Left cardiac atrium (tissue), 4 donors: Measurements from ENCODE around the gene CCNG1. TPM values are rescaled to one million over a fixed set of nuclear protein-coding genes. Genes with fewer than 3 reads are reported as not detected.
"Not testable (repeated sequence)": the region's sequence is repeated elsewhere in the genome, so short reads cannot be mapped to it uniquely, and the experiment has no call there.

Experiments used
- ATAC-seq, 2 donors: fragments of 200-7000 bp; cut with Tn5 transposase; one replicate each; pipeline ENCODE4 v1.9.1; 2020; ENCODE audit warnings: mild to moderate bottlenecking in 2 of 2, moderate library complexity in 2 of 2
- DNase-seq: peaks from one replicate; pipeline ENCODE4 v3.0.0-alpha.2; 2020
- intact Hi-C, 2 donors: fragments of 100-400 bp; cut with DNase I; formaldehyde crosslinking; loops; one replicate each; pipeline versions ENCODE4 v1.14.1 to v1.15.1; 2022 to 2023
- total RNA-seq, 2 donors: library from RNA; stranded (reverse); fragmentation: NEBNext Ultra II Directional; extraction: Animal tissue kit (Norgen Biotek cat#: 25700); gene quantifications; one replicate each; pipeline ENCODE4 v1.2.1, GENCODE V29; 2021
- donor health status: DM: no; HTN: yes; CAD: no.
- donor health status: DM: no; HTN: yes; CAD: no; lungs with severe emphysema.
- donor health status: DM: yes; HTN: yes; CAD: no.
- donor health status: Dilated cardiomyopathy.

The CCNG1 gene
- total RNA-seq, 2 donors from 2014 or later = 88.1 to 89.2 TPM

DNA sequence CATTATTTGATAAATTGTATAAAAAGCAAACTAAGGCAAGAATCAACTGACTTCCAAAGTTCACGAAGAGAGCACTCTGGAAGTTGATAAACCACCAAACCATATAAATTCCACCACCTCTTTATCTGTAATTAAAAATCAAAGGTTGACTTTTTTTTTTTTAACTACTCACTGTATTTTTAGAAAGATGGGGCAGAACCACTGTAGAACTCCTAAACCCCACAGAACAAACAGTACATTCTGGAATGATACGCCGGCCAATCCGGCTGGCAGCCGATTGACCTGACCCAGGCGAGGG lies 435 bp upstream of the CCNG1 start:
- ATAC-seq = no peak
- DNase-seq = no peak
- intact Hi-C loops = no loop called here

DNA sequence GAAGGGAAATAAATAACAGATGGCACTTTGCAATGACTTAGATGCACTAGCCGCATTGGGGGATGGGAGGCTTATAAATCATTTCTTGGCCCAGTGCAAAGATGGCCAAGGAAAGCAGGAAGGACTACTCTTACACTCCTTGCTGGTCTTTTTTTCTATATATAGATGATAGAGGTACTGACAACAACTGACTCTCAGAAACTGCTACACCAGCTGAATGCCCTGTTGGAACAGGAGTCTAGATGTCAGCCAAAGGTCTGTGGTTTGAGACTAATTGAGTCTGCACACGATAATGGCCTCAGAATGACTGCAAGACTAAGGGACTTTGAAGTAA lies 1.7 kb downstream of the CCNG1 start:
- no peak for DNase-seq
- intact Hi-C loops = no loop called here
- no peak for ATAC-seq

DNA sequence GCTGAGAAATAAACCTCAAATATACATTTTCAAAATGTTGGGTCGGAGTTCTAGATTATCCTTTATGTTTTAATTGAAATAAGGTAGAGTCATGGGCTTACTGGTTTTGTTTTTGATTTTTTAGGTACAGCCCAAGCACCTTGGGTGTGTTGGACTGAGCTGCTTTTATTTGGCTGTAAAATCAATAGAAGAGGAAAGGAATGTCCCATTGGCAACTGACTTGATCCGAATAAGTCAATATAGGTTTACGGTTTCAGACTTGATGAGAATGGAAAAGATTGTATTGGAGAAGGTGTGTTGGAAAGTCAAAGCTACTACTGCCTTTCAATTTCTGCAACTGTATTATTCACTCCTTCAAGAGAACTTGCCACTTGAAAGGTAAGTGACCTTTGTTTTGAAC lies 3.6 kb downstream of the CCNG1 start:
- ATAC-seq = no peak
- no peak for DNase-seq
- intact Hi-C loops = no loop called here

DNA sequence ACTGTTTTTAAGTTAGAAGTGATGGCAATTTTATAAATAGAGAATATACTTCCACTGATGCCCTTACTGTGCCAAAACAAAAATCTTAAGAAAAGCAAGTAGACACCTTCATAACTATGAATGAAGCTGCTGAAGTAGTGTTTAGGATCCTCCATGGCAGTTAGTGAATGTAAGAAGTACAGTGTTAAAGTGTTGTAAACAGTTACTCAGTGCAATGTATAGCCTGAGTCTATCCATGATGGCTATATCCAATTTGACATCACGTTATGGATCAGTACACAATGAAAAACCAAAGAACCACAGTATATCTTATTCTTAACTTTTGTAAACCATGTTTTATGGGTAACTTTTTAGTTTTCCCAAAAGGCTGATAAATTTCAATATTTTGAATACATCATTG lies 7.1 kb downstream of the CCNG1 start:
- intact Hi-C loops = no loop called here
- DNase-seq = no peak

DNA sequence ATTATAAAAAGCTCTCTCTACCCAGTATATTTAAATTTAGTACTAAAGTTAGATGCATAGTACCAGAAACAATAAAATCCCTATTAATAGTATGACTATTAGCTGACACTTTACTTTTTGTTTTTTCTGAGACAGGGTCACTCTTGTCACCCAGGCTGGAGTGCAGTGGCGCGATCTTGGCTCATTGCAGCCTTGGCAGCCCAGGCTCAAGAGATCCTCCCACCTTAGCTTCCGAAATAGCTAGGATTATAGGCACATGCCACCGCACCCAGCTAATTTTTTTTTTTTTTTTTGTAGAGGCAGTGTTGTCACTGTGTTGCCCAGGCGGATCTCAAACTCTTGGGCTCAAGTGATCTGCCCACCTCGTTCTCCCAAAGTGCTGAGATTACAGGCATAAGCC lies 8.0 kb downstream of the CCNG1 start:
- peak; percentile 44 to 75 for ATAC-seq
- intact Hi-C loops = no loop called here
- no peak for DNase-seq

More for the DNA sequence above, 7.1 kb downstream of the CCNG1 start:
- no peak for ATAC-seq

DNA sequence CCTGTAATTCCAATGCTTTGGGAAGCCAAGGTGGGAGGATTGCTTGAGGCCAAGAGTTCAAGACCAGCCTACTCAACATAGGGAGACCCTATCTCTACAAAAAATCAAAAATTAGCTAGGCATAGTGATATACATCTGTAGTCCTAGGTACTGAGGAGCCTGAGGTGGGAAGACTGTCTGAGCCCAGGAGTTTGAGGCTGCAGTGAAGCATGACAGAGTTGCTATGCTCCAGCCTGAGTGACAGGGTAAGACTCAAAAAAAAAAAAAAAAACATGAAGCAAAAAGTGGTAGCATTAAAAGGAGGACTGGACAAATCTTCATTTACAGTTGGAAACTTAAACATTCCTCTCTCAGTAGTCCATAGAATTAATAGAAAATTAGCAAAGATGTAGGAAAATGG lies 9.8 kb downstream of the CCNG1 start:
- intact Hi-C loops = no loop called here
- no peak for DNase-seq
- ATAC-seq = no peak

DNA sequence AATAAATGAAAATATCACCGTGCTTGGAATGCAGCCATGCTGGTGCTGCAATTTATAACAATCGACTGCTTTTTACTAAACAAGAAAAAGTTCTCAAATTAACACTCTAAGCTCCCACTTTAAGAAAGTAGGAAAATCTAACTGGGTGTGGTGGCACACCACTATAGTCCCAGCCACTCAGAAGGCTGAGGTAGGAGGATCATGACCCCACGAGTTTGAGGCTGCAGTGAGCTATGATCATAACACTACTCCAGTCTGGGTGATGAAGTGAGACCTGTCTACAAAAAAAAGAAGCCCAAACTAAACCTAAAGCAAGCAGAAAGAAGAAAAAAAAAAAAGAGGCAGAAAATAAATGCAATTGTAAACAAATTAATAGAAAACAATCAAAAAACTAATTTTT lies 10.5 kb downstream of the CCNG1 start:
- intact Hi-C loops = no loop called here
- no peak for ATAC-seq
- DNase-seq = no peak

DNA sequence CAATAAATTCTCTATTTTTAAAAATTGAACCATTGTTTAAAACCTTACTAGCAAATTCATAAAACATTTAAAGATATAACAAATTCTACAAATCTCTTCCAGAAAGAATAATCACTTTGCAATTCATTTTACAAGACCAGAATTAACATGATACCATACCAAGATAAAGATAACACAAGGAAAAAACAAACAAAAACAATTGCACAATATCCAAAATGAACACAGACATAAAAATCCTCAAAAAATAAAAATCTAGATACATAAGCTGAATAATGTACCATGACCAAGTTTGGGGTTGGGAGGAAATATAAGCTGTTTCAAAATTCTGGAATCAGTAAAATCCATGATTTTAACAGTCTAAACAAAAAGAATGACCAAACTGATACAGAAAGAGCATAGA lies 11.1 kb downstream of the CCNG1 start:
- DNase-seq (no peak), ATAC-seq (no peak)
- intact Hi-C loops = no loop called here

DNA sequence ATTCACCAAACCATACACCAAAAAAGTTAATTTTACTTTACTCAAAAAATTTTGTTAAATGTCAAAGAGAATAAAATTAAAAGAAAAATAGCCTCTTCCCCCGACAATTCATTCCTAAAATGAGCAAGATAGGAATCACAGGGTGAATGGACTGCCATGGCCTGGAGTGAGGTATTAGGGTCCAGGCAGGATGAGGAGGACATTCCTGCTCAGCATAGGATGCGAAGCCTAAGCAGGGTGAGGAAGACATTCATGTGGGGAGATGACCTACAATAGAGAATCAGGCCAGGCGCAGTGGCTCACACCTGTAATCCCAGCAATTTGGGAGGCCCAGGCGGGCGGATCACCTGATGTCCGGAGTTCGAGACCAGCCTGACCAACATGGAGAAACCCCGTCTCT lies 14.1 kb downstream of the CCNG1 start:
- ATAC-seq (no peak), DNase-seq (no peak)
- intact Hi-C loops = no loop called here

DNA sequence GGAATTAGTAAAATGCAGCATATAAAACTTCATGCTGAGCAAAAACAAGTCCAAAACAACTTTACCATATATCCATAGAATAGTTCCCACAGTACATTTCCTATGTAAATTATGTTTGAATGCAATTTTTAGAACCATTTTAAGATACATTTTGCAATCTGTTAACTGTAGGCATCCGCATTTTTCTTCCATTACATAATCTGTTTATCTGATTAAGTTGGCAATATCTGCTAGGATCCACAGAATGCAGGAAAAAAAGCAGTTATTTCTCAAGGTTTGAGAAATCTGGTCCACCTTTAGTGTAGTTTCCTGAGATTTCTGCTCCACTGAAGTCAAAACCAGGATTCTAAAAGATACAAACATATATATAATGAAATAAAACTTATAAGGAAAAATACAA lies 16.3 kb downstream of the CCNG1 start:
- no peak for DNase-seq
- intact Hi-C loops = no loop called here
- no peak for ATAC-seq

DNA sequence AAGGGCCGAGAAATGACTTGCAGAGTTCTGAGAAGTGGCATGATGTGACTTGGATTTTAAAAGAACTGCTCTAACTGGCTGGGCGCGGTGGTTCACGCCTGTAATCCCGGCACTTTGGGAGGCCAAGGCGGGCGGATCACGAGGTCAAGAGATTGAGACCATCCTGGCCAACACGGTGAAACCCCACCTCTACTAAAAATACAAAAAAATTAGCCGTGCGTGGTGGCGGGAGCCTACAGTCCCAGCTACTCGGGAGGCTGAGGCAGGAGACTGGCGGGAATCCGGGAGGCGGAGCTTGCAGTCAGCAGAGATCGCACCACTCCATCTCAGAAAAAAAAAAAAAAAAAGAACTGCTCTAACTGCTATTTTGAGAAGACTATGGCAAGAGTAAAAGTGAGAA lies 18.0 kb downstream of the CCNG1 start:
- DNase-seq, intact Hi-C loops, ATAC-seq: not testable (repeated sequence)

DNA sequence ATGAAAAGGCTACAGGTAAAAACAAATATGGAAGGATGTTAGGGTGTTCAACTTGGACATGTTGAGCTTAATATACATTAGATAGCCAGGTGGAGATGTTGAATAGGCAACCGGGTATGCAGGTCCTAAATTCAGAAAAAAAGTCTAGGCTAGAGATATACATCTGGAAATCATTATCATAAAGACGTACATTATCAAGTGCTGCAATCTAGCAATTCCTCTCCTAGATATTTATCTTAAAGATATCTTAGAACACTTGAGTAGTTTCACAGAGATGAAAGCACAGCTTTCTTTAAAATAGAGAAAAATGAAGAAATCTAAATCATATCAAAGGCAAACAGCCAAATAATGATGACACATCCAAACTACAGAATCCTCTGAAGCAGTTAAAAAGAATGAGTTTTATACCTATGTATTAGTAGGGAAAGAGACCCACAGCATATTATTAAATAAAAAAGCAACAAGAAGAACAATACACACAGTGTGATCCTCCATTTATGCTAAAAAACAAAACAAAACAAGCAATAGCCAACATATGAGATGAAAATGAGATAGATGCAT lies 18.7 kb downstream of the CCNG1 start:
- DNase-seq = no peak
- intact Hi-C loops = no loop called here
- no peak for ATAC-seq

DNA sequence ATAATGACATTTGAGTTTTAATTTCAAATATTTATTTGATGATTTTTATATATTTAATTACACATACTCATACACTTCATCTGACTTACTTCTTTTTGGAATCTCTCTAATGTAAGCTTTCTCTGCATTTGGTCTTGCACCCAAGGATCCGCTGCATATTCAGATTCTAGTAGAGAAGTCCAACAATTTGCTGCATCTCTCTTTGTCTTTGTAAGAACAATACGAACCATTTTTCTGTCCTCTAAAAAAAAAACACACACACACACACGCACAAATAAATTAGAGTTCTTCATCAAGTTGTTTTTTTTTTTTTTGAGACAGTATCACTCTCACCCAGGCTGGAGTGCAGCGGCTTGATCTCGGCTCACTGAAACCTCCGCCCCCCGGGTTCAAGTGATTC lies 19.4 kb downstream of the CCNG1 start:
- intact Hi-C loops = no loop called here
- DNase-seq = no peak
- no peak for ATAC-seq

DNA sequence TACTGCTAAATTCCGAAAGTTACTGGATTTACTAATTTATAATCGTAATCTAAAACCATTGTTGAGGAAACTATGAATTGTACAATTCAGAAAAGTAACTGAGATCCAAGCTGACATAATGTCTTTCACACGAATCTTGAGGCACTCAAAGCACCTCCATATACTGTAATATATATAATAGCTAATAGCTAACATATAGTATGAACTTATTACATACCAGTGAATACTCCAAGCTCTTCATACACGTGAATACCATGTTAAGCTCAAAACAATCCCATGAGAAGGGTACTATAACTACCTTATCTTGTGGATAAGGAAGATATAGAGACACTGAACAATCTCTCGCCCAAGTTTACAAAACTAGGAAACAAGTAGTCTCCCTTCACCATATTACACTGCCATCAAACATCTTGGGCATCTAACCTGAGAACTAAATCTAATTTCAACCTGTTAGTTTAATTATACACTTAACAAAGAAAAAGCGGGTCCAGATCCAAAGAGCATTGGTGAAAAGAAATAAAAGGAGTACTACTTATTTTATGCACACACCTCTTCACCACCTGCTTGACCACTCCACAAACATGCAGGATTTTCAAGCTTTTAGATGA lies 21.5 kb downstream of the CCNG1 start:
- DNase-seq (no peak), ATAC-seq (no peak)
- intact Hi-C loops = no loop called here

DNA sequence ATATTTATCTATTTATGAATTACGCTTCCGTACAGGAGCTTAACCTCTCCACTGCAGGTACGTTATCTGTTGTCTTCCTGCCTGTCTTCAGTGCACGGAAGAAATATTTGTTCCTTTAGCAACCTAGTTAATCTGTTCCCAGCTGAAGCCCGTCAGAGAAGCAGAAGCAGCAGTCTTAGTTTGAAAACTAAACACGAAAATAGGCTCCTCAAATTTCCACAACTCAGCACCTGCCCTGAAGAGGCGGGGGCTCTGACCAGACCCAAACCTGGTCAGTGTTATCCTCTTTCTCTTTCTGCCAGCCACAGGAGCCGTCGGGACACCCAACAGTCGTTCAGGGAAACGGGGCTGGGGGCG lies 22.0 kb downstream of the CCNG1 start:
- ATAC-seq = no peak
- DNase-seq = no peak
- intact Hi-C loops = no loop called here

DNA sequence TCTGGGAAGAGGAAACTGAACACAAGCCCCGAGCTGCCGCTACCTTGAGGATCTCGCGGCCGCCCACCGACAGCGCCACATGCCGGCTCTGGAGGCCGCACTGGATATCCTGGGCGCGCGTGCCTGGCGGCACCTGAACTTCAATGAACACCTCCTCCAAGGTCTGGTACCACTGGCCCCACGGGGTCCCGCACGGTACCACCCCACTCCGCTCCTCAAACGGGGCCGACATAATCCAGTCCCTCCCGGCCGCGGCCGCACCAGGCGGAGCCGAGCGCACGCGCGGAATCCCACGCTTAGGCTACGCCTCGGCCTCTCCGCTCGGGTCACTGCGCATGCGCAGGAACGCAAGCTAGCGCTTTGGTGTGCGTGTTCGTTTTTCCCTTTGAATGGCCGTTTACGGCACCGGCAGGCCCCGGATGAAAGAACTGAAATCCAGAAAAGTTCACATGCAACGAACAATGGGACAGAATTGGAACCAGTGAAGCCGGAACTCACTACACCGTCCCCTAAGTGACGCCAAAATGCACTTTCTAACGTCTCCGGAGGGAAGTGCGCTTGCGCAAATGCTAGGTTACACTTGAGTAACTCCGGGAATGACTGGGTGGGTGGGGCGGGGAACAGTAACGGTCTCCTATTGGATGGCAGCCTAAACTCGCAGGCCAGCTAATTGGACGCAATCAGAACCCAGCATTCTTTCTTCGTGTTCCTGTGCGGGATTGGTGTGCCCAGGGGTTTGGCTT lies 22.6 kb downstream of the CCNG1 start, which contains the start of gene NUDCD2:
TSS of gene NUDCD2 (minus strand) at position 284 of the 743 bp plus-strand sequence. CDS start at position 232, 52 bp downstream.
- intact Hi-C loops = loop anchor here in 1 of 2 donors (5.0 kb wide), 1 partner anchor 42 kb away; no protein-coding TSS in a partner anchor
- DNase-seq (peak; percentile 97), ATAC-seq (peak; percentile 95 to 97)

DNA sequence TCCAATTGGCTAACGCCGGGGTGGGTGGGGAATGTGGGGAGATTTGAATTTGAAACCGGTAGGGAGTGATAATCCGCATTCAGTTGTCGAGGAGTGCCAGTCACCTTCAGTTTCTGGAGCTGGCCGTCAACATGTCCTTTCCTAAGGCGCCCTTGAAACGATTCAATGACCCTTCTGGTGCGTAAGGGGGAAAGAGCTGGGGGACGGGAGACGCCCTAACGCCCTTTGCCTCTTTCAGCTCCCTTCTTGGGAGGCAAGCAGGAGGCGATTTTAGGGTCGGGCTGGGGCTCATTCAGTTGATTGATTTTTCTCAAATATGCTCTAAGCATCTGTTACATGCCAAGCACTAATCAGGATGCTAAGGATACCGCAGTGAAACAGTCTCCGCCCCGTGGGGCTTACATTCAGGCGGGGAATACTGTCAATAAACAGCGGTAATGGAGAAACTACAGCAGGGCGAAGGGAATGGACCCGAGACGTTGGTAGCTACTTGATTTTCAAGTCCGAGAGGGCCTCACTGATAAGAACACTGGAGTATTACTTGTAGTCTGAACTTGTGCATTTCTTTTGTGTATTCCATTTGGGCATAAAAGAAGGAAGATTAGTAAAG lies 23.3 kb downstream of the CCNG1 start, which contains the start of gene HMMR:
TSS of gene HMMR (plus strand) at position 71 of the 610 bp plus-strand sequence. CDS start at position 132, 61 bp downstream.
- DNase-seq (no peak), ATAC-seq (no peak)
- intact Hi-C loops = loop anchor here in 1 of 2 donors (5.0 kb wide), 1 partner anchor 42 kb away; no protein-coding TSS in a partner anchor

DNA sequence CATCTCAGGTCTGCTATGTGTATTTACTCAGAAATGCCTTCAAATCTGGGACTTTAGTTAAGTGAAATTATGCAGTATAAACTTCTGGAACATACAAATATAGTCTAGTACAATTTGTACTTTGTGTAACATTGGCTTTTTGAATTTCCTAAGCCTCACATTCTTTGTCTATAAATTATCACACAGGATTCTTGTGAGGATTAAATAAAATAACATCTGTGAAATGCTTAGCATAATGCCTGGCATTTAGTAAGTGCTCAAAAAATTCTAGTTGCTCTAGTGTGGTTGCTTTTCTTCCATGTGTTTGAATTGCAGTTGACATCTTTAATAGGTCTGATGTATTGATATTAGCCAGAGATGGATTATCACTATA lies 25.7 kb downstream of the CCNG1 start:
- intact Hi-C loops = loop anchor here in 1 of 2 donors (5.0 kb wide), 1 partner anchor 39 kb away; no protein-coding TSS in a partner anchor
- DNase-seq = no peak
- no peak for ATAC-seq

DNA sequence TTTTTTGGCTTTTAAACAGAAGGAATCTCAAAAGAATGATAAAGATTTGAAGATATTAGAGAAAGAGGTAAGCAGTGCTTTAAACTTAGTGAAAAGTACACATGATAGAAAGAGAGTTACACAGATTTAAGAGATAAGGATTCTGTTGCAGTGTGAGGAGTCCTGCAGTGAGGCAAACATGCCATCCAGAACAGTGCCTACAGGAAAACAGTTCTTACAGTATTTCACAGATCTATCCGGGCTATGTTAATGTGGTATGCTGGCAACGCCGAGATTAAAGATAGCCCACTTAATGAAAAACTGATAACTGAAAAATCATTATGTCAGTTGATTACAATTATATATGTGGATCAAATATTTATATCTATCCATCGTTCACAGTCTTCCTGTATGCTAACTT lies 30.3 kb downstream of the CCNG1 start:
- ATAC-seq = no peak
- intact Hi-C loops = no loop called here
- DNase-seq = no peak

DNA sequence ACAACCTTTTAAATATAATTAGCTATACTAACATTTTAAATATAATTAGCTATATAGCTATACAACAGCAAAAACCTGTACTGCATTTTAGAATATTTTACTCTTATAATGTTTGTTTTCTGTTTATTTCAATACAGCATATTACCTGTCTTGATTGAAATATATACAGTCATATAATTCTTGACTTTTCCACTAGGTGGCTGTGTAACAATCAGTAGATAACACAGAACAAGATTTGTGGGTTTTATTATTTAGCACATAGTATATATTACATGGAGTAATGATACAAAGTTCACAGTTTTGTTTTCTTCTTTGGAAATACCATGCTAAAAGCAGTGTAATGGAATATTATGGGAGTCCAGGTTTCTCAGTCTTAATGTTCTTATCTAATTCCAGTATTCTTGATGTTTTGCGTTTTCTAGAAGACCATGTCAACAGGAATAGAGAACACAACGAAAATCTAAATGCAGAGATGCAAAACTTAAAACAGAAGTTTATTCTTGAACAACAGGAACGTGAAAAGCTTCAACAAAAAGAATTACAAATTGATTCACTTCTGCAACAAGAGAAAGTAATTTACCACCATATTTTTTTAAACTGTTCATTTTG lies 36.3 kb downstream of the CCNG1 start:
- intact Hi-C loops = no loop called here
- DNase-seq = no peak
- ATAC-seq = no peak
